HepG2 (cell line): Measurements from ENCODE around the gene SPACDR. TPM values are rescaled to one million over a fixed set of nuclear protein-coding genes. Genes with fewer than 3 reads are reported as not detected.

ENCODE experiments used
- CEBPG ChIP-seq: IDR thresholded peaks from 2 replicates; pipeline ENCODE4 v1.6.1; 2016
- CREB1 ChIP-seq, 2 experiments: fragments of 450-650 bp in 1 of 2; IDR thresholded peaks; 2 replicates each; pipeline ENCODE4 v1.6.1; 2016 to 2017; ENCODE audit warnings: control low read depth in 1 of 2, mild to moderate bottlenecking in 1 of 2, missing compliant biosample characterization in 1 of 2, missing genetic modification characterization in 1 of 2
- HDAC6 ChIP-seq: fragments of 200-600 bp; sonication (generic); IDR thresholded peaks from 2 replicates; pipeline ENCODE4 v1.7.0; 2017; ENCODE audit warnings: mild to moderate bottlenecking, antibody characterized with exemption, low read length, low read depth
- HHEX ChIP-seq: IDR thresholded peaks from 2 replicates; pipeline ENCODE4 v1.6.1; 2016; ENCODE audit warnings: control low read depth
- KDM5A ChIP-seq: fragments of 200-600 bp; sonication (generic); IDR thresholded peaks from 2 replicates; pipeline ENCODE4 v1.7.0; 2018; ENCODE audit warnings: antibody characterized with exemption, mild to moderate bottlenecking, low read length, borderline replicate concordance
- KLF9 ChIP-seq: IDR thresholded peaks from 2 replicates; pipeline ENCODE4 v1.6.1; 2016; ENCODE audit warnings: low read depth
- TAF15 ChIP-seq: fragments of 200-400 bp; formaldehyde crosslinking; IDR thresholded peaks from one replicate; pipeline ENCODE4 v1.6.1; 2018; ENCODE audit warnings: mild to moderate bottlenecking, low read depth, low read length; ENCODE audit not compliant: poor library complexity, severe bottlenecking
- TMF1 ChIP-seq: sonication (generic); formaldehyde crosslinking; IDR thresholded peaks from 2 replicates; pipeline ENCODE4 v1.8.1; 2022; ENCODE audit warnings: low read depth, missing genetic modification reagents
- YY1 ChIP-seq: IDR thresholded peaks from 2 replicates; pipeline ENCODE4 v1.6.1; 2011; ENCODE audit warnings: low read length, low read depth, moderate library complexity, mild to moderate bottlenecking; ENCODE audit not compliant: insufficient read depth, insufficient replicate concordance
- ZBTB7B ChIP-seq: sonication (generic); formaldehyde crosslinking; IDR thresholded peaks from 2 replicates; pipeline ENCODE4 v1.4.0; 2020; ENCODE audit warnings: missing genetic modification reagents
- ZC3H4 ChIP-seq: sonication (generic); formaldehyde crosslinking; IDR thresholded peaks from 2 replicates; pipeline ENCODE4 v1.4.0; 2020; ENCODE audit warnings: missing genetic modification reagents, borderline replicate concordance
- ZFY ChIP-seq: sonication (generic); formaldehyde crosslinking; IDR thresholded peaks from 2 replicates; pipeline ENCODE4 v1.4.0; 2020; ENCODE audit warnings: missing genetic modification reagents
- ZFYVE20 ChIP-seq: sonication (generic); formaldehyde crosslinking; IDR thresholded peaks from 2 replicates; pipeline ENCODE4 v1.8.0; 2023; ENCODE audit warnings: low read depth, mild to moderate bottlenecking, moderate library complexity, missing genetic modification reagents, borderline replicate concordance
- ZNF10 ChIP-seq: sonication (generic); formaldehyde crosslinking; IDR thresholded peaks from 2 replicates; pipeline ENCODE4 v1.4.0; 2020; ENCODE audit warnings: mild to moderate bottlenecking, low read depth, missing genetic modification reagents, borderline replicate concordance
- ZNF30 ChIP-seq: sonication (generic); formaldehyde crosslinking; IDR thresholded peaks from 2 replicates; pipeline ENCODE4 v1.5.0; 2020; ENCODE audit warnings: mild to moderate bottlenecking, missing genetic modification reagents
- ZNF484 ChIP-seq: sonication (generic); formaldehyde crosslinking; IDR thresholded peaks from 2 replicates; pipeline ENCODE4 v1.5.1; 2020; ENCODE audit warnings: mild to moderate bottlenecking, low read depth, missing genetic modification reagents, borderline replicate concordance
- ZNF607 ChIP-seq: sonication (generic); formaldehyde crosslinking; IDR thresholded peaks from 2 replicates; pipeline ENCODE4 v1.5.1; 2020; ENCODE audit warnings: missing genetic modification reagents, mild to moderate bottlenecking, borderline replicate concordance
- ZNF773 ChIP-seq: sonication (generic); formaldehyde crosslinking; IDR thresholded peaks from 2 replicates; pipeline ENCODE4 v1.4.0; 2020; ENCODE audit warnings: missing genetic modification reagents, borderline replicate concordance
- polyA plus RNA-seq, 8 experiments: library from polyadenylated mRNA; depleted of rRNA in 3 of 8; stranded (reverse) in 7 of 8; unstranded in 1 of 8; fragments of >200 nt; fragmentation: Illumina TruSeq in 4 of 8; extraction: Trizol in 4 of 8; gene quantifications; 2 replicates each; pipeline versions ENCODE4 v1.2.1 to v1.2.3, GENCODE V29; 2011 to 2016; ENCODE audit warnings: low read depth in 4 of 8, missing spikeins in 1 of 8, mixed read lengths in 1 of 8; ENCODE audit not compliant: insufficient read depth in 1 of 8
- total RNA-seq, 5 experiments: library from RNA; depleted of rRNA; stranded (reverse); fragments of >200 nt; fragmentation: Illumina TruSeq; extraction: Trizol; gene quantifications; 2 replicates each; pipeline ENCODE4 v1.2.3, GENCODE V29; 2016; ENCODE audit warnings: low read depth in 1 of 5
- TF ChIP-seq, protein P1 (sequence below): sonication (generic); formaldehyde crosslinking; IDR thresholded peaks from 2 replicates; pipeline ENCODE4 v1.4.0; 2020; ENCODE audit warnings: low read depth, missing genetic modification reagents
- TF ChIP-seq, protein P2 (sequence below): sonication (generic); formaldehyde crosslinking; IDR thresholded peaks from 2 replicates; pipeline ENCODE4 v1.5.1; 2020; ENCODE audit warnings: missing genetic modification reagents, mild to moderate bottlenecking, borderline replicate concordance
- TF ChIP-seq, protein P3 (sequence below): sonication (generic); formaldehyde crosslinking; IDR thresholded peaks from 2 replicates; pipeline ENCODE4 v1.4.0; 2020; ENCODE audit warnings: missing genetic modification reagents, borderline replicate concordance

Gene SPACDR
- total and polyA plus RNA-seq, 2 of the 13 experiments (the other 11 are each of a cell fraction or from before 2014, with no cell fraction given) = 0.41 TPM; not detected in 1

- TF ChIP-seq, protein P1, sequence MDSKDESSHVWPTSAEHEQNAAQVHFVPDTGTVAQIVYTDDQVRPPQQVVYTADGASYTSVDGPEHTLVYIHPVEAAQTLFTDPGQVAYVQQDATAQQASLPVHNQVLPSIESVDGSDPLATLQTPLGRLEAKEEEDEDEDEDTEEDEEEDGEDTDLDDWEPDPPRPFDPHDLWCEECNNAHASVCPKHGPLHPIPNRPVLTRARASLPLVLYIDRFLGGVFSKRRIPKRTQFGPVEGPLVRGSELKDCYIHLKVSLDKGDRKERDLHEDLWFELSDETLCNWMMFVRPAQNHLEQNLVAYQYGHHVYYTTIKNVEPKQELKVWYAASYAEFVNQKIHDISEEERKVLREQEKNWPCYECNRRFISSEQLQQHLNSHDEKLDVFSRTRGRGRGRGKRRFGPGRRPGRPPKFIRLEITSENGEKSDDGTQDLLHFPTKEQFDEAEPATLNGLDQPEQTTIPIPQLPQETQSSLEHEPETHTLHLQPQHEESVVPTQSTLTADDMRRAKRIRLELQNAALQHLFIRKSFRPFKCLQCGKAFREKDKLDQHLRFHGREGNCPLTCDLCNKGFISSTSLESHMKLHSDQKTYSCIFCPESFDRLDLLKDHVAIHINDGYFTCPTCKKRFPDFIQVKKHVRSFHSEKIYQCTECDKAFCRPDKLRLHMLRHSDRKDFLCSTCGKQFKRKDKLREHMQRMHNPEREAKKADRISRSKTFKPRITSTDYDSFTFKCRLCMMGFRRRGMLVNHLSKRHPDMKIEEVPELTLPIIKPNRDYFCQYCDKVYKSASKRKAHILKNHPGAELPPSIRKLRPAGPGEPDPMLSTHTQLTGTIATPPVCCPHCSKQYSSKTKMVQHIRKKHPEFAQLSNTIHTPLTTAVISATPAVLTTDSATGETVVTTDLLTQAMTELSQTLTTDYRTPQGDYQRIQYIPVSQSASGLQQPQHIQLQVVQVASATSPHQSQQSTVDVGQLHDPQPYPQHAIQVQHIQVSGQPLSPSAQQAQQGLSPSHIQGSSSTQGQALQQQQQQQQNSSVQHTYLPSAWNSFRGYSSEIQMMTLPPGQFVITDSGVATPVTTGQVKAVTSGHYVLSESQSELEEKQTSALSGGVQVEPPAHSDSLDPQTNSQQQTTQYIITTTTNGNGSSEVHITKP = no peak
- TF ChIP-seq KLF9 (CRISPR knock-in tag) (no peak), YY1 (no peak), ZBTB7B (CRISPR knock-in tag) (peak; percentile 79), CEBPG (CRISPR knock-in tag) (no peak), TMF1 (CRISPR knock-in tag) (no peak), ZNF607 (CRISPR knock-in tag) (no peak), CREB1 (IDR thresholded peaks at IDR 0.05) (no peak), CREB1 (CRISPR knock-in tag; IDR thresholded peaks at IDR 0.05) (no peak), TAF15 (peak; percentile 70), ZNF484 (CRISPR knock-in tag) (no peak), ZC3H4 (CRISPR knock-in tag) (no peak), KDM5A (no peak), HDAC6 (no peak), ZFY (peak; percentile 55), HHEX (no peak), ZNF10 (no peak), ZFYVE20 (no peak), ZNF773 (CRISPR knock-in tag) (no peak), ZNF30 (CRISPR knock-in tag) (no peak)
- TF ChIP-seq, protein P2, sequence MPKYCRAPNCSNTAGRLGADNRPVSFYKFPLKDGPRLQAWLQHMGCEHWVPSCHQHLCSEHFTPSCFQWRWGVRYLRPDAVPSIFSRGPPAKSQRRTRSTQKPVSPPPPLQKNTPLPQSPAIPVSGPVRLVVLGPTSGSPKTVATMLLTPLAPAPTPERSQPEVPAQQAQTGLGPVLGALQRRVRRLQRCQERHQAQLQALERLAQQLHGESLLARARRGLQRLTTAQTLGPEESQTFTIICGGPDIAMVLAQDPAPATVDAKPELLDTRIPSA (CRISPR knock-in tag) = no peak
- TF ChIP-seq, protein P3, sequence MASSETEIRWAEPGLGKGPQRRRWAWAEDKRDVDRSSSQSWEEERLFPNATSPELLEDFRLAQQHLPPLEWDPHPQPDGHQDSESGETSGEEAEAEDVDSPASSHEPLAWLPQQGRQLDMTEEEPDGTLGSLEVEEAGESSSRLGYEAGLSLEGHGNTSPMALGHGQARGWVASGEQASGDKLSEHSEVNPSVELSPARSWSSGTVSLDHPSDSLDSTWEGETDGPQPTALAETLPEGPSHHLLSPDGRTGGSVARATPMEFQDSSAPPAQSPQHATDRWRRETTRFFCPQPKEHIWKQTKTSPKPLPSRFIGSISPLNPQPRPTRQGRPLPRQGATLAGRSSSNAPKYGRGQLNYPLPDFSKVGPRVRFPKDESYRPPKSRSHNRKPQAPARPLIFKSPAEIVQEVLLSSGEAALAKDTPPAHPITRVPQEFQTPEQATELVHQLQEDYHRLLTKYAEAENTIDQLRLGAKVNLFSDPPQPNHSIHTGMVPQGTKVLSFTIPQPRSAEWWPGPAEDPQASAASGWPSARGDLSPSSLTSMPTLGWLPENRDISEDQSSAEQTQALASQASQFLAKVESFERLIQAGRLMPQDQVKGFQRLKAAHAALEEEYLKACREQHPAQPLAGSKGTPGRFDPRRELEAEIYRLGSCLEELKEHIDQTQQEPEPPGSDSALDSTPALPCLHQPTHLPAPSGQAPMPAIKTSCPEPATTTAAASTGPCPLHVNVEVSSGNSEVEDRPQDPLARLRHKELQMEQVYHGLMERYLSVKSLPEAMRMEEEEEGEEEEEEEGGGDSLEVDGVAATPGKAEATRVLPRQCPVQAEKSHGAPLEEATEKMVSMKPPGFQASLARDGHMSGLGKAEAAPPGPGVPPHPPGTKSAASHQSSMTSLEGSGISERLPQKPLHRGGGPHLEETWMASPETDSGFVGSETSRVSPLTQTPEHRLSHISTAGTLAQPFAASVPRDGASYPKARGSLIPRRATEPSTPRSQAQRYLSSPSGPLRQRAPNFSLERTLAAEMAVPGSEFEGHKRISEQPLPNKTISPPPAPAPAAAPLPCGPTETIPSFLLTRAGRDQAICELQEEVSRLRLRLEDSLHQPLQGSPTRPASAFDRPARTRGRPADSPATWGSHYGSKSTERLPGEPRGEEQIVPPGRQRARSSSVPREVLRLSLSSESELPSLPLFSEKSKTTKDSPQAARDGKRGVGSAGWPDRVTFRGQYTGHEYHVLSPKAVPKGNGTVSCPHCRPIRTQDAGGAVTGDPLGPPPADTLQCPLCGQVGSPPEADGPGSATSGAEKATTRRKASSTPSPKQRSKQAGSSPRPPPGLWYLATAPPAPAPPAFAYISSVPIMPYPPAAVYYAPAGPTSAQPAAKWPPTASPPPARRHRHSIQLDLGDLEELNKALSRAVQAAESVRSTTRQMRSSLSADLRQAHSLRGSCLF (CRISPR knock-in tag) = no peak
These were observed 29.6 kb upstream of the SPACDR start (continued) for GRCh38 chr7:100493476-100494264.
